Right ventricle myocardium superior (tissue), 1 donor: ENCODE measurements around the gene CNDP1. TPM values are rescaled to one million over a fixed set of nuclear protein-coding genes. Genes with fewer than 3 reads are reported as not detected.

Source experiments
- ATAC-seq: fragments of 200-7000 bp; cut with Tn5 transposase; one replicate; pipeline ENCODE4 v1.9.1; 2020; ENCODE audit warnings: mild to moderate bottlenecking; ENCODE audit not compliant: poor library complexity
- DNase-seq: peaks from one replicate; pipeline ENCODE4 v3.0.0-alpha.2; 2020
- intact Hi-C: fragments of 100-400 bp; cut with DNase I; formaldehyde crosslinking; loops from one replicate; pipeline ENCODE4 v1.11.2; 2022
- total RNA-seq: library from RNA; stranded (reverse); fragmentation: NEBNext Ultra II Directional; extraction: Animal tissue kit (Norgen Biotek cat#: 25700); gene quantifications from one replicate; pipeline ENCODE4 v1.2.1, GENCODE V29; 2021
- donor health status: DM: no; HTN: yes; CAD: no; lungs with severe emphysema.

Gene CNDP1
- total RNA-seq, 1 donor from 2014 or later, result not detected

DNA sequence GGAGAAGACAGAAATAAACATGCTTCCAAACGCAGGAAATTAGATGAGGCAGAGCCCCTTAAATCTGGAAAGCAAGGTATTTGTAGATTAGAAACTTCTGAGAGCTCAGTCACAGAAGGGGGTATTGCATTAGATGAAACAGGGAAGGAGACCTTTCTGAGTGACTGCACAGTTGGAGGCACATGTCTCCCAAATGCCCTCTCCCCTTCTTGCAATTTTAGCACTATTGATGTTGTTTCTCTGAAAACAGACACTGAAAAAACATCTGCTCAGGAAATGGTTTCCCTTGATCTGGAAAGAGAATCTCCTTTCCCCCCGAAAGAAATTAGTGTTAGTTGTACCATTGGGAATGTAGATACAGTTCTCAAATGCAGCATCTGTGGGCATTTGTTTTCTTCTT is 96.9 kb downstream of the CNDP1 start:
- DNase-seq (no peak), ATAC-seq (no peak)
- intact Hi-C loops, result no loop called here

DNA sequence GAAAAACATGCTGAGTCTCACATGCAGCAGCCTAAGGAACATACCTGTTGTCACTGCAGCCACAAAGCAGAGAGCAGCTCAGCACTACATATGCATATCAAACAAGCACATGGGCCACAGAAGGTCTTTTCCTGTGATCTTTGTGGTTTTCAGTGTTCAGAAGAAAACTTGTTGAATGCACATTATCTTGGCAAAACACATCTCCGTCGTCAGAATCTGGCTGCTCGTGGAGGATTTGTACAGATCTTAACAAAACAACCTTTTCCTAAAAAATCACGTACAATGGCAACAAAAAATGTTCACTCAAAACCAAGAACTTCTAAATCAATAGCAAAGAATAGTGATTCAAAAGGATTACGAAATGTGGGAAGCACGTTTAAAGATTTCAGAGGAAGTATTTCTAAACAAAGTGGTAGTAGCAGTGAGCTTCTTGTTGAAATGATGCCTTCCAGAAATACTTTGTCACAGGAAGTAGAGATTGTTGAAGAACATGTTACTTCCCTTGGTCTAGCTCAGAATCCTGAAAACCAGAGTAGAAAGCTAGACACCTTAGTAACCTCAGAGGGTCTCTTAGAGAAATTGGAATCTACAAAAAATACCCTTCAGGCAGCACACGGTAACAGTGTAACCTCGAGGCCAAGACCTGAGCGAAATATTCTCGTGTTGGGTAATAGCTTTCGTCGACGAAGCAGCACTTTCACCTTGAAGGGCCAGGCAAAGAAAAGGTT is 97.5 kb downstream of the CNDP1 start:
- intact Hi-C loops, result no loop called here
- no peak for DNase-seq
- ATAC-seq, result no peak

DNA sequence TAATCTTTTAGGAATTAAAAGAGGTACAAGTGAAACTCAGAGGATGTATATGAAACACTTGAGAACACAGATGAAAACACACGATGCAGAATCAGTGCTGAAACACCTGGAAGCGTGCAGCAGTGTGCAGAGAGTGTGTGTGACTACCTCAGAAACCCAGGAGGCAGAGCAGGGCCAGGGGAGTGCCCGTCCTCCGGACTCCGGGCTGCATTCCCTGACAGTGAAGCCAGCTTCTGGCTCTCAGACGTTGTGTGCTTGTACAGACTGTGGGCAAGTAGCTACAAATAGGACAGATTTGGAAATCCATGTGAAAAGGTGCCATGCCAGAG is 98.0 kb downstream of the CNDP1 start:
- intact Hi-C loops, result no loop called here
- DNase-seq (no peak), ATAC-seq (no peak)

DNA sequence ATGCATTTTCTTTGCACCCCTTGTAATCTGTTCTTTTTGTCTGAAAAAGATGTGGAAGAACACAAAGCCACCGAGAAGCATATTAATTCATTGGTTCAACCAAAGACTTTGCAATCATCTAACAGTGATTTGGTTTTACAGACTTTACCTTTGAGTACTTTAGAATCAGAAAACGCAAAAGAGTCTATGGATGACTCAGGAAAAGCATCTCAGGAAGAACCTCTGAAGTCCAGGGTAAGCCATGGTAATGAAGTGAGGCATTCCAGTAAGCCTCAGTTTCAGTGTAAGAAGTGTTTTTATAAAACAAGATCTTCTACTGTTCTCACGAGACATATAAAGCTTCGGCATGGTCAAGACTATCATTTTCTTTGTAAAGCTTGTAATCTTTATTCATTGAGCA is 98.6 kb downstream of the CNDP1 start:
- DNase-seq, result no peak
- no peak for ATAC-seq
- intact Hi-C loops, result no loop called here

DNA sequence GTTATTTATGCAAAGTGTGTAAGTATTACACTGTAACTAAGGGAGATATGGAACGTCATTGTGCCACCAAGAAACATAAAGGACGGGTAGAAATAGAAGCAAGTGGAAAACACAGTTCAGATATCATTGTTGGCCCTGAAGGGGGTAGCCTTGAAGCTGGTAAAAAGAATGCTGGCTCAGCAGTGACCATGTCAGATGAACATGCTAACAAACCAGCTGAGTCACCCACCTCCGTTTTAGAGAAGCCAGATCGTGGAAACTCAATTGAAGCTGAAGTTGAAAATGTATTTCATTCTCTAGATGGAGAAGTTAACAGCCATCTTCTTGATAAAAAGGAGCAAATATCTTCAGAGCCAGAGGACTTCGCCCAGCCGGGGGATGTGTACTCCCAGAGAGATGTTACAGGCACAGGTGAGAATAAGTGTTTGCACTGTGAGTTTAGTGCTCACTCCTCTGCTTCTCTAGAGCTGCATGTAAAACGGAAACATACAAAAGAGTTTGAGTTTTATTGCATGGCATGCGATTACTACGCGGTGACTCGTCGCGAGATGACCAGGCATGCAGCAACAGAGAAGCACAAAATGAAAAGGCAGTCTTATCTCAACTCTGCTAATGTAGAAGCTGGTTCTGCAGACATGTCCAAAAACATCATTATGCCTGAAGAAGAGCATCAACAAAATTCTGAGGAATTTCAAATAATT is 99.5 kb downstream of the CNDP1 start:
- intact Hi-C loops, result no loop called here
- DNase-seq (no peak), ATAC-seq (no peak)

DNA sequence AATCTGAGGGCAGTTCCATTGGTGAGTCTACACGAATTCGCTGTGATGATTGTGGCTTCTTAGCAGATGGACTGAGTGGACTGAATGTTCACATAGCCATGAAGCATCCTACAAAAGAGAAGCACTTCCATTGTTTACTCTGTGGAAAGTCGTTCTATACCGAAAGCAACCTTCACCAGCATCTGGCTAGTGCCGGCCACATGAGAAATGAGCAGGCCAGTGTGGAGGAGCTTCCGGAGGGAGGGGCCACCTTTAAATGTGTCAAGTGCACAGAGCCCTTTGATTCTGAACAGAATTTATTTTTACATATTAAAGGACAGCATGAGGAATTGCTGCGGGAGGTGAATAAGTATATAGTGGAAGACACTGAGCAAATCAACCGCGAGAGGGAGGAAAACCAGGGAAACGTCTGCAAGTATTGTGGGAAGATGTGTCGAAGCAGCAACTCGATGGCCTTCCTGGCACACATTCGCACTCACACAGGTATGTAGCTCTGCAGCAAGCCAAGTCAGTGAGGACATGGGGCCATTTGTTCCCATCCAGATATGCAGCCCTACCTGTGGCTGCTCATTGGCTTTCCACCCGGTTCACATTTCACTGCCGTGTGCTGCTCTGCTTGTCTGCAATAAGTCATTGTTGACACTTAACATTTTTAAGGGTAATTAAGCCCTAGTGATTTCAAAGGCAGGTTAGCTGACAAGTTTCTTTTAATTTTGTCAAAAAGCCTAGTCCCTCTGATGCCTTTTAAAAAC is 101.1 kb downstream of the CNDP1 start:
- no peak for DNase-seq
- ATAC-seq, result no peak
- intact Hi-C loops, result no loop called here

Other genes starting within 250 kb of the CNDP1 start
- gene CYB5A, start 242.5 kb upstream of the CNDP1 start, total RNA-seq, result 101 TPM
- gene C18orf63, start 218.7 kb upstream of the CNDP1 start, total RNA-seq, result not detected
- gene DIPK1C, start 77.2 kb upstream of the CNDP1 start, total RNA-seq, result 3.3 TPM
- gene CNDP2, start 38.1 kb upstream of the CNDP1 start, total RNA-seq, result 54.5 TPM
- 9.6 TPM for gene ZNF407, start 63.4 kb downstream of the CNDP1 start, total RNA-seq